PC-9 (cell line): ENCODE measurements around the gene KLHL26. TPM values are rescaled to one million over a fixed set of nuclear protein-coding genes. Genes with fewer than 3 reads are reported as not detected.
A peak's percentile ranks its signal among the peaks of the same experiment; 100 is the strongest.
"Not testable (repeated sequence)": the region's sequence is repeated elsewhere in the genome, so short reads cannot be mapped to it uniquely, and the experiment has no call there.

ENCODE experiments used
- BruUV-seq: library from RNA; stranded (reverse); fragments of 400-500 nt; replicated peaks from 2 replicates; lab custom pipeline; 2021; lab: Mats Ljungman, UMichigan
- CTCF ChIA-PET: fragments of 300-600 bp; sonication (Branson Sonifier 250); formaldehyde crosslinking; loops from one replicate; lab custom pipeline; 2022; ENCODE audit warnings: antibody characterized with exemption; lab: Charles Lee
- POLR2A ChIA-PET: fragments of 300-600 bp; sonication (Branson Sonifier 250); formaldehyde crosslinking; loops from one replicate; lab custom pipeline; 2022; ENCODE audit warnings: antibody characterized with exemption; ENCODE audit not compliant: unreplicated experiment; lab: Charles Lee
- DNase-seq, 2 experiments: peaks; one replicate each; pipeline versions ENCODE4 v3.0.0 to v3.0.0-alpha.2; 2015 to 2022; ENCODE audit warnings: mixed read lengths in 1 of 2
- H2AFZ ChIP-seq: fragments of 200-600 bp; sonication (generic); 2 replicates; pipeline ENCODE4 v1.8.1; 2017; ENCODE audit warnings: antibody characterized with exemption
- H3F3A ChIP-seq: fragments of 200-600 bp; sonication (generic); 2 replicates; pipeline ENCODE4 v1.8.1; 2017; ENCODE audit warnings: antibody characterized with exemption, mild to moderate bottlenecking, low read depth; ENCODE audit not compliant: insufficient read depth
- H3K27ac ChIP-seq: fragments of 200-600 bp; sonication (generic); 2 replicates; pipeline ENCODE4 v1.6.1; 2016; ENCODE audit warnings: mixed run types
- H3K27me3 ChIP-seq: fragments of 200-600 bp; sonication (generic); 2 replicates; pipeline ENCODE4 v1.6.1; 2016; ENCODE audit warnings: low read depth, mixed run types; ENCODE audit not compliant: insufficient read depth
- H3K36me3 ChIP-seq: fragments of 200-600 bp; sonication (generic); 2 replicates; pipeline ENCODE4 v1.6.1; 2016; ENCODE audit warnings: low read depth, mixed run types
- H3K4me1 ChIP-seq: fragments of 200-600 bp; sonication (generic); replicated peaks from 2 replicates; pipeline ENCODE4 v1.6.1; 2016; ENCODE audit warnings: mixed run types; ENCODE audit not compliant: insufficient read depth
- H3K4me2 ChIP-seq: fragments of 200-600 bp; sonication (generic); 2 replicates; pipeline ENCODE4 v1.6.1; 2017; ENCODE audit warnings: mixed run types
- H3K4me3 ChIP-seq: fragments of 200-600 bp; sonication (generic); 2 replicates; pipeline ENCODE4 v1.6.1; 2016; ENCODE audit warnings: mixed run types
- H3K79me2 ChIP-seq: fragments of 200-600 bp; sonication (generic); 2 replicates; pipeline ENCODE4 v1.6.1; 2017; ENCODE audit warnings: low read depth, mixed run types
- H3K9me2 ChIP-seq: fragments of 200-600 bp; sonication (generic); 2 replicates; pipeline ENCODE4 v1.8.1; 2017; ENCODE audit warnings: mild to moderate bottlenecking; ENCODE audit not compliant: insufficient read depth
- H3K9me3 ChIP-seq: fragments of 200-600 bp; sonication (generic); 2 replicates; pipeline ENCODE4 v1.8.1; 2016; ENCODE audit warnings: low read depth; ENCODE audit not compliant: insufficient read depth
- H4K20me1 ChIP-seq: fragments of 200-600 bp; sonication (generic); 2 replicates; pipeline ENCODE4 v1.8.1; 2017; ENCODE audit not compliant: insufficient read depth
- CTCF ChIP-seq: fragments of 200-600 bp; sonication (generic); conservative IDR thresholded peaks from 2 replicates; pipeline ENCODE4 v1.6.1; 2017; ENCODE audit warnings: mixed run types, antibody characterized with exemption, mild to moderate bottlenecking, moderate library complexity
- EZH2 ChIP-seq: fragments of 200-600 bp; sonication (generic); IDR thresholded peaks from 2 replicates; pipeline ENCODE4 v1.8.0; 2017; ENCODE audit warnings: antibody characterized with exemption, low read depth
- intact Hi-C: fragments of 100-400 bp; cut with micrococcal nuclease; formaldehyde crosslinking; loops from one replicate; pipeline ENCODE4 v1.10.0; 2022; ENCODE audit not compliant: unreplicated experiment
- total RNA-seq: library from RNA; stranded (reverse); gene quantifications from 2 replicates; pipeline ENCODE4 v1.2.3, GENCODE V29; 2021

The KLHL26 gene
- total RNA-seq, 1 experiment from 2014 or later = 11.8 TPM

- no peaks in the 10 kb centered on the region for H3K9me3 ChIP-seq
- H3K4me2 ChIP-seq = peak overlapping the region; percentile 84
- peak overlapping the region; percentile 79; the same call in 1 of the 2 replicates for H3K4me3 ChIP-seq
- H4K20me1 ChIP-seq = no peaks in the 10 kb centered on the region
- DNase-seq = no peak
- BruUV-seq = TSS peak; percentile 40
- intact Hi-C loops = loop anchor here (5.0 kb wide), 1 partner anchor 257 kb away; no protein-coding TSS in a partner anchor
- H3K79me2 ChIP-seq = peaks cover 14% of the 10 kb centered on the region; the same call in 1 of the 2 replicates
- no peaks in the 10 kb centered on the region; the same call in 1 of the 2 replicates for H3K36me3 ChIP-seq
- peaks cover 18% of the 10 kb centered on the region for H3K4me1 ChIP-seq
- H3K27me3 ChIP-seq = no peaks in the 10 kb centered on the region
- H3K27ac ChIP-seq = no peak overlapping the region
- peaks cover 43% of the 10 kb centered on the region; the same call in 1 of the 2 replicates for H3F3A ChIP-seq
- TF ChIP-seq CTCF (no peak), EZH2 (no peak)
- CTCF ChIA-PET = no interaction called here
- POLR2A ChIA-PET = no interaction called here
- no peak overlapping the region for H2AFZ ChIP-seq
- H3K9me2 ChIP-seq = no peaks in the 10 kb centered on the region
Measured at GRCh38 chr19:18590273-18591272, 46.3 kb upstream of the KLHL26 start.

DNA sequence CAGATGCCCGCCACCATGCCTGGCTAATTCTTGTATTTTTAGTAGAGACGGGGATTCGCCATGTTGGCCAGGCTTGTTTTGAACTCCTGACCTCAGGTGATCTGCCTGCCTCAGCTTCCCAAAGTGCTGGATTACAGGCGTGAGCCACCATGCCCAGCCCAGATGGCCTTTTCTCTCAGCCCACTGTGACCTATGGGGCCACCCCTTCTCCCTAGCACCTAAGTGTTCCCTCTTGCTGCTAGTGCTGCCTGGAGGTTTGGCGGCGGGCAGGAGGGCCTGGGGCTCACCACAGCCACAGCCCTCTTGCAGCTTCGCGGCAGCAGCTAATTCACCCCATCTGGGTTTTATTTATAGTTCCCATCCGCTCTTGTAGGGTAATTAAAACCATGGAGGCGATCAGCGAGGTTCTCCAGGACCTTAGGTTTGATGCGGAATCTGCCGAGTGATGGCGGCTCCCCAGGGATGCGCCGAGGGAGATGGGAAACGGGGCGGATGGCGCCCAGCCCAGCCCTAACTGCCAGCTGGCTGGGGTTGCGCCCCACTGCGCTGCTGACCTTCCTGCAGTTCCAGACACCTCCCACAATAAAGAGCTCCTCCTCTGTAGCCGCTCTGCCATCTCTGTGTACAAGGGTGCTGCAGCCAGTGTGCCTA is 45.0 kb upstream of the KLHL26 start:
- ChIA-PET POLR2A (no interaction called here), CTCF (interaction anchor here (0.6 to 0.7 kb wide), 2 partner anchors 33 to 420 kb away, joined by 5 to 8 read pairs; no protein-coding TSS in a partner anchor)
- Histone ChIP-seq H4K20me1 (no peaks in the 10 kb centered on the region), H3K9me3 (no peaks in the 10 kb centered on the region), H3K4me3 (no peak overlapping the region), H2AFZ (no peak overlapping the region), H3K79me2 (peaks cover 14% of the 10 kb centered on the region; the same call in 1 of the 2 replicates), H3K36me3 (no peaks in the 10 kb centered on the region; the same call in 1 of the 2 replicates), H3K27ac (no peak overlapping the region), H3F3A (peaks cover 46% of the 10 kb centered on the region; the same call in 1 of the 2 replicates), H3K27me3 (no peaks in the 10 kb centered on the region), H3K4me1 (peaks cover 18% of the 10 kb centered on the region), H3K9me2 (no peaks in the 10 kb centered on the region), H3K4me2 (no peak overlapping the region)
- intact Hi-C loops = loop anchor here (5.0 kb wide), 1 partner anchor 255 kb away; no protein-coding TSS in a partner anchor
- no peak for TF ChIP-seq CTCF
- TF ChIP-seq EZH2 = no peak
- BruUV-seq = no TSS peak
- no peak for DNase-seq

GRCh38 chr19:18592732-18593131 is 44.1 kb upstream of the KLHL26 start:
- CTCF ChIA-PET = interaction anchor here (0.7 kb wide), 1 partner anchor 419 kb away, joined by 5 read pairs; no protein-coding TSS in a partner anchor
- intact Hi-C loops = loop anchor here (5.0 kb wide), 1 partner anchor 255 kb away; no protein-coding TSS in a partner anchor

More at GRCh38 chr19:18592732-18593131, 44.1 kb upstream of the KLHL26 start:
- Histone ChIP-seq H3F3A (peaks cover 49% of the 10 kb centered on the region; the same call in 1 of the 2 replicates), H3K4me1 (peaks cover 18% of the 10 kb centered on the region), H3K79me2 (peaks cover 14% of the 10 kb centered on the region; the same call in 1 of the 2 replicates)
- not testable (repeated sequence) for H3K36me3 ChIP-seq, H2AFZ ChIP-seq, H3K4me2 ChIP-seq, H4K20me1 ChIP-seq, H3K4me3 ChIP-seq, H3K9me3 ChIP-seq, DNase-seq, H3K27ac ChIP-seq, H3K27me3 ChIP-seq, BruUV-seq, H3K9me2 ChIP-seq
- POLR2A ChIA-PET = interaction anchor here (0.7 kb wide), 1 partner anchor 231 kb away, joined by 3 read pairs; no protein-coding TSS in a partner anchor
